ENCODE data around the gene KIAA1671.

- TF ChIP-seq, protein P1, sequence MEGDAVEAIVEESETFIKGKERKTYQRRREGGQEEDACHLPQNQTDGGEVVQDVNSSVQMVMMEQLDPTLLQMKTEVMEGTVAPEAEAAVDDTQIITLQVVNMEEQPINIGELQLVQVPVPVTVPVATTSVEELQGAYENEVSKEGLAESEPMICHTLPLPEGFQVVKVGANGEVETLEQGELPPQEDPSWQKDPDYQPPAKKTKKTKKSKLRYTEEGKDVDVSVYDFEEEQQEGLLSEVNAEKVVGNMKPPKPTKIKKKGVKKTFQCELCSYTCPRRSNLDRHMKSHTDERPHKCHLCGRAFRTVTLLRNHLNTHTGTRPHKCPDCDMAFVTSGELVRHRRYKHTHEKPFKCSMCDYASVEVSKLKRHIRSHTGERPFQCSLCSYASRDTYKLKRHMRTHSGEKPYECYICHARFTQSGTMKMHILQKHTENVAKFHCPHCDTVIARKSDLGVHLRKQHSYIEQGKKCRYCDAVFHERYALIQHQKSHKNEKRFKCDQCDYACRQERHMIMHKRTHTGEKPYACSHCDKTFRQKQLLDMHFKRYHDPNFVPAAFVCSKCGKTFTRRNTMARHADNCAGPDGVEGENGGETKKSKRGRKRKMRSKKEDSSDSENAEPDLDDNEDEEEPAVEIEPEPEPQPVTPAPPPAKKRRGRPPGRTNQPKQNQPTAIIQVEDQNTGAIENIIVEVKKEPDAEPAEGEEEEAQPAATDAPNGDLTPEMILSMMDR (IDR thresholded peaks at IDR 0.05): no peak
- TF ChIP-seq POLR2A (IDR thresholded peaks at IDR 0.05): no peak
Observed at GRCh38 chr22:24947881-24948280, 4.6 kb upstream of the KIAA1671 start.

Data from breast epithelium (tissue), 3 donors.